Right lobe of liver (tissue), 6 donors: ENCODE data around the gene PIWIL4. TPM values are rescaled to one million over a fixed set of nuclear protein-coding genes. Genes with fewer than 3 reads are reported as not detected.

Experiments used
- ATAC-seq, 4 donors: fragments of 200-7000 bp; cut with Tn5 transposase; one replicate each; pipeline ENCODE4 v1.9.1; 2020; ENCODE audit warnings: mild to moderate bottlenecking in 4 of 4, moderate library complexity in 4 of 4
- DNase-seq, 3 donors: peaks; one replicate each; pipeline ENCODE4 v3.0.0-alpha.2; 2020
- H3K27ac ChIP-seq, 3 donors: fragments of 200-600 bp; one replicate each; pipeline ENCODE4 v1.8.0; 2022
- H3K27me3 ChIP-seq, 2 donors: fragments of 200-600 bp; one replicate each; pipeline ENCODE4 v1.8.0; 2022
- H3K36me3 ChIP-seq, 4 donors: fragments of 200-600 bp; sonication (generic) in 1 of 4; one replicate each; pipeline versions ENCODE4 v1.5.1 to v1.8.0; 2017 to 2022; ENCODE audit warnings: control low read depth in 1 of 4
- H3K4me1 ChIP-seq, 4 donors: fragments of 200-600 bp; sonication (generic) in 1 of 4; one replicate each; pipeline versions ENCODE4 v1.5.1 to v1.8.0; 2017 to 2022; ENCODE audit warnings: control low read depth in 1 of 4
- H3K4me3 ChIP-seq, 3 donors: fragments of 200-600 bp; one replicate each; pipeline ENCODE4 v1.8.0; 2022
- H3K9me3 ChIP-seq, 4 donors: fragments of 200-600 bp; sonication (generic) in 1 of 4; one replicate each; pipeline versions ENCODE4 v1.5.1 to v1.8.0; 2017 to 2022; ENCODE audit warnings: control low read depth in 1 of 4
- CTCF ChIP-seq, 4 donors: fragments of 200-600 bp in 3 of 4; fragments of 450-650 bp in 1 of 4; IDR thresholded peaks; one replicate each; pipeline versions ENCODE4 v1.5.1 to v1.8.0; 2016 to 2022; ENCODE audit warnings: antibody characterized with exemption in 4 of 4, mild to moderate bottlenecking in 2 of 4
- POLR2A ChIP-seq: fragments of 450-650 bp; IDR thresholded peaks from one replicate; pipeline ENCODE4 v1.6.1; 2017; ENCODE audit warnings: antibody characterized with exemption, mild to moderate bottlenecking
- WGBS: methylation state at CpG from one replicate; pipeline ENCODE4 v1.1.6; 2018; ENCODE audit warnings: low coverage, low lambda C conversion rate; ENCODE audit not compliant: insufficient coverage; ENCODE audit errors: missing lambda C conversion rate; 5-methylcytosine and 5-hydroxymethylcytosine counted together
- intact Hi-C, 2 donors: fragments of 100-400 bp; cut with DNase I; formaldehyde crosslinking; loops; one replicate each; pipeline versions ENCODE4 v1.11.2 to v1.14.1; 2022
- total RNA-seq, 6 experiments: library from RNA; depleted of rRNA in 2 of 6; stranded (reverse); fragments of >200 nt in 2 of 6; fragmentation: NEBNext Ultra II Directional in 3 of 6; extraction: Animal tissue kit (Norgen Biotek cat#: 25700) in 3 of 6; gene quantifications; one replicate each; pipeline versions ENCODE4 v1.1.0 to v1.2.4, GENCODE V29; 2016 to 2023
- donor health status: DM: no; HTN: yes; CAD: no.
- donor health status: DM: no; HTN: no; CAD: no.
- donor health status: DM: no; HTN: no; CAD: no.
- donor health status: DM: no; HTN: yes; CAD: no.
- donor health status: DM: no; HTN: yes; CAD: no.

PIWIL4 gene
- total RNA-seq, 6 experiments from 2014 or later = 0.12 to 0.71 (median 0.51) TPM

DNA sequence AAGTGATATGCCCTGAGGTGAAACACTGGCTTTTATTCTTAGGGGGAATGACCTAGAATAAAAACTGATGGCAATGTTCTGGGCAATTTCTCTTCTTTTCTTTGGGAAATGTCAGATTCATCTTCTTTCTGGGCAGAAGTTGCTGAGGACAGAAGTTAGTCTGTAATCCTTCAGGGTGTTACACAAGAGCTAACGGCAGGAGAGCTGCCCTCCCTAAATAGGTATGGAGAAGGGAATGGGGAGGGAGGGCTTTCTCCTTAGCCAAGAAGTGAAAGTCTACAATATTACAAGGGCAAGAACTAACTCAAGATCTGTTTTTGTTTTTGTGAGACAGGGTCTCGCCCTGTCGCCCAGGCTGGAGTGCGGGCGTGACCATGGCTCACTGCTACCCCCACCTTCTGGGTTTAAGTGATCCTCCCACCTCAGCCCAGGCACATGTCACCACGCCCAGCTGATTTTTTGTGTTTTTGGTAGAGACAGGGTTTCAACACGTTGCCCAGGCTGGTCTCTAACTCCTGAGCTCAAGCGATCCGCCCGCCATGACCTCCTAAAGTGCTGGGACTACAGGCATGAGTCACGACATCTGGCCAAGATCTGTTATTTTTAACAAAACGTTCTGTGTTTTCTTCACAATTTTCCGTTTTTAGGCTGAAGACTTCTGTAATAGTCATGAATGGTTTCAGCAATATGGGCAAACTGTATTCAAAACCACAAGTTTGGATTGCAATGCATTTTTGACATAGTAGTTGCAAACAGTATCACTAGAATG lies 7.2 kb downstream of the PIWIL4 start:
- no peaks in the 10 kb centered on the region for H3K4me1 ChIP-seq
- H3K27me3 ChIP-seq = no peaks in the 10 kb centered on the region
- 52% methylated on average over 8 of the region's 13 CpGs for WGBS
- H3K9me3 ChIP-seq = no peaks in the 10 kb centered on the region
- no peak overlapping the region for H3K4me3 ChIP-seq
- TF ChIP-seq CTCF (IDR thresholded peaks at IDR 0.05) = no peak
- TF ChIP-seq POLR2A = no peak
- no peak overlapping the region for H3K27ac ChIP-seq
- ATAC-seq (no peak), DNase-seq (no peak)
- intact Hi-C loops = no loop called here
- H3K36me3 ChIP-seq = no peaks in the 10 kb centered on the region

DNA sequence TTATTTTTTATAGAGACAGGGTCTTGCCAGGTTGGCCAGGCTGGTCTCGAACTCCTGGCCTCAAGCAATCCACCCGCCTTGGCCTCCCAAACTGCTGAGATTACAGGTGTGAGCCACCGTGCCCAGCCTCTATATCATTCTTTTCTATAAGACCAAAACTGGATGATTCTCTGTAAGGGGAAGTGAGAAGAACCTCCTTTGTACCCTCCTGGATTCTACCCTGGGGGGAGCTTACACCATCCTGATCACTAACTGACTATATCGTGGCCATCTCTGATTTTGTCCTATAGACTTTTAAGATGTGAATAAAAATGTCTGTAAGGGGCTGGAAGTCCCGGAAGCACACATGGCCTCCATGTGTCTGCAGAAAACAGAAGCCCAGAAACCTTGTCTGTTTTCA lies 9.1 kb downstream of the PIWIL4 start:
- intact Hi-C loops = no loop called here
- Histone ChIP-seq H3K4me1 (no peaks in the 10 kb centered on the region), H3K36me3 (no peaks in the 10 kb centered on the region), H3K27me3 (no peaks in the 10 kb centered on the region), H3K4me3 (no peak overlapping the region), H3K9me3 (no peaks in the 10 kb centered on the region), H3K27ac (no peak overlapping the region)
- ATAC-seq = no peak
- no peak for DNase-seq
- no peak for TF ChIP-seq CTCF (IDR thresholded peaks at IDR 0.05)
- TF ChIP-seq POLR2A = no peak
- WGBS = 72% methylated on average over 5 of the region's 5 CpGs

- DNase-seq (no peak), ATAC-seq (no peak)
- H3K36me3 ChIP-seq = no peaks in the 10 kb centered on the region
- H3K4me3 ChIP-seq = no peak overlapping the region
- no peaks in the 10 kb centered on the region for H3K4me1 ChIP-seq
- no peaks in the 10 kb centered on the region for H3K27me3 ChIP-seq
- H3K27ac ChIP-seq = no peak overlapping the region
- no peak for TF ChIP-seq POLR2A
- intact Hi-C loops = no loop called here
- 84% methylated on average over 3 of the region's 3 CpGs for WGBS
- no peaks in the 10 kb centered on the region for H3K9me3 ChIP-seq
Observed at GRCh38 chr11:94577841-94578240, 10.7 kb downstream of the PIWIL4 start.

DNA sequence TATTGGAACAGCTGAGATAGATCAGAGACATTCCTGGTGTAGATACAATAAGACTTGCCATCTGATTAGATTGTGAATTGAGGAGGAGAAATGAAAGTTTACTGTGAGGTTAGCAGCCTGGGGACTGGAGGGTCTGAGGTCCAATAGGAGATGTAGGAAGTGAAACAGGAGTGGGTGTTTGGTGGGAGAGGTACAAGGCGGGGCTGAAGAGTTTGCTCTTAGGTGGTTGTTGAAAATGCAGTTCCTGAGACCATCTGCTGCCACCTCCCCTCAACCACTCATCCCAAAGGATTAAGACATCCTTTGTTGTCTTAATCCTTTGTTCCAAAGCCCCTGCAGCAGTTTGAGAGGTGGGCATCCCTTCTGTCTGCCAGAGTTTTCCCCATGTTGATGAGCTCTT lies 14.8 kb downstream of the PIWIL4 start:
- ATAC-seq = no peak

More for the DNA sequence above, 14.8 kb downstream of the PIWIL4 start:
- intact Hi-C loops = no loop called here
- Histone ChIP-seq H3K27ac (no peak overlapping the region), H3K4me1 (no peaks in the 10 kb centered on the region), H3K9me3 (no peaks in the 10 kb centered on the region), H3K4me3 (no peak overlapping the region), H3K27me3 (no peaks in the 10 kb centered on the region), H3K36me3 (no peaks in the 10 kb centered on the region)
- DNase-seq = no peak
- no peak for TF ChIP-seq CTCF (IDR thresholded peaks at IDR 0.05)
- 20% methylated on average over 1 of the region's 1 CpG for WGBS
